Tibial nerve (tissue), 3 donors: ENCODE measurements around the gene ARHGEF38.

ENCODE experiments used
- POLR2A ChIP-seq, 2 donors: fragments of 450-650 bp; IDR thresholded peaks; one replicate each; pipeline ENCODE4 v1.6.1; 2017; ENCODE audit warnings: antibody characterized with exemption in 2 of 2, mild to moderate bottlenecking in 2 of 2, moderate library complexity in 2 of 2
- TF ChIP-seq, protein P1 (sequence below), 5 experiments: fragments of 200-600 bp in 3 of 5; fragments of 450-650 bp in 2 of 5; sonication (generic) in 3 of 5; IDR thresholded peaks; one replicate each; pipeline ENCODE4 v1.5.1; 2016 to 2019; ENCODE audit warnings: antibody characterized with exemption in 5 of 5, mild to moderate bottlenecking in 3 of 5, moderate library complexity in 2 of 5

DNA sequence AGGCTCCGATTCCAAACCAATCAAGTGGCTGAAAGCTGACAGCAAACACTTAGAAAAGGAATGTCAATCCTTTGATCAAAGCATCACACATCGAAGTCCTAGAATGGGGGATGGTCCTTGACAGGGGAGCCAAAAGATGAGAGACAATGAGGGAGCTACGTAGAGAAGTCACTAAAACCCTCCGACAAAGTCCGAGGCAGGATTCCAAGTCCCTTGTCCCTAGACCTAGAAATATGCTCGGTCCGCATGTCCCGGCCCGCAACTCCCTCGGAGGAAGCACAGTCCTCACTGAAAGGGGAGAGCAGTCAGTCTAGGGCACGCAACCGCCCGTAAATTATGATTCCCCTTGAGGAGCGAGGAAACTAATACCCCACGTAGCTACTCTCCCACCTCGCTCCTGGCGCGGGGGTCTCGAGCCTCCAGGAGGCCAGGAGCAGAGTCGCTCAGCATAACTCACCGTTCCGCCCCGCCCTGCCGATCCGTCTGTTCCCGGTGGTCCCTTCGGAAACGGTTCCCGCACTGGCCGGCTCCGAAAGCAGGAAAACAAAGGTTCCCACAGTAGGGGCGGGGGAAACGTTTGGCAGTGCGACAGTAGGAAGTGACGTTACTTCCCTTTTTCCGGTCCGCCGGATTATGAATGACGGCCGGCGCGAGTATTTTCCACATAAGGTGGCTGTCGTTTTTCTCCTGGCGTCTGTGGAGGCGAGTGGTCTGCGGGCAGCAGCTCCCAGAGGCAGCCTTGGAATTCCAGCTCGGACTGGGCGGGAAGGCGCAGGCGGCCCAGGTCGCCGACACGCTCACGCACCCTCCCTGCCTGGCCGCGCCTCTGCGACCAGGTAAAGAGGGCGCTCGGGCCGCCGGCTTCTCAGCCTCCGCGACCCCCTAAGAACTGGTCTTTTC lies 156.0 kb downstream of the ARHGEF38 start, which contains the start of the genes GSTCD and INTS12:
- TF ChIP-seq, protein P1, sequence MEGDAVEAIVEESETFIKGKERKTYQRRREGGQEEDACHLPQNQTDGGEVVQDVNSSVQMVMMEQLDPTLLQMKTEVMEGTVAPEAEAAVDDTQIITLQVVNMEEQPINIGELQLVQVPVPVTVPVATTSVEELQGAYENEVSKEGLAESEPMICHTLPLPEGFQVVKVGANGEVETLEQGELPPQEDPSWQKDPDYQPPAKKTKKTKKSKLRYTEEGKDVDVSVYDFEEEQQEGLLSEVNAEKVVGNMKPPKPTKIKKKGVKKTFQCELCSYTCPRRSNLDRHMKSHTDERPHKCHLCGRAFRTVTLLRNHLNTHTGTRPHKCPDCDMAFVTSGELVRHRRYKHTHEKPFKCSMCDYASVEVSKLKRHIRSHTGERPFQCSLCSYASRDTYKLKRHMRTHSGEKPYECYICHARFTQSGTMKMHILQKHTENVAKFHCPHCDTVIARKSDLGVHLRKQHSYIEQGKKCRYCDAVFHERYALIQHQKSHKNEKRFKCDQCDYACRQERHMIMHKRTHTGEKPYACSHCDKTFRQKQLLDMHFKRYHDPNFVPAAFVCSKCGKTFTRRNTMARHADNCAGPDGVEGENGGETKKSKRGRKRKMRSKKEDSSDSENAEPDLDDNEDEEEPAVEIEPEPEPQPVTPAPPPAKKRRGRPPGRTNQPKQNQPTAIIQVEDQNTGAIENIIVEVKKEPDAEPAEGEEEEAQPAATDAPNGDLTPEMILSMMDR (IDR thresholded peaks at IDR 0.05), result peak in 2 of 5 experiments; percentile 27 to 30
- peak; percentile 42 to 75 for TF ChIP-seq POLR2A (IDR thresholded peaks at IDR 0.05)
